K562 (cell line): ENCODE measurements around the gene SMIM30. TPM values are rescaled to one million over a fixed set of nuclear protein-coding genes. Genes with fewer than 3 reads are reported as not detected.

ENCODE experiments used
- ARID2 ChIP-seq: fragments of 450-650 bp; IDR thresholded peaks from 2 replicates; pipeline ENCODE4 v1.6.1; 2017; ENCODE audit warnings: antibody characterized with exemption, mild to moderate bottlenecking
- ARID3A ChIP-seq: IDR thresholded peaks from 2 replicates; pipeline ENCODE4 v1.6.1; 2012; ENCODE audit warnings: low read depth, low read length, improper control_type of control experiment, borderline replicate concordance
- ATF7 ChIP-seq: fragments of 450-650 bp; IDR thresholded peaks from 2 replicates; pipeline ENCODE4 v1.7.1; 2014; ENCODE audit warnings: mild to moderate bottlenecking, moderate library complexity
- BHLHE40 ChIP-seq: IDR thresholded peaks from 2 replicates; pipeline ENCODE4 v1.6.1; 2011; ENCODE audit warnings: low read length, improper control_type of control experiment
- CC2D1A ChIP-seq: fragments of 450-650 bp; IDR thresholded peaks from 2 replicates; pipeline ENCODE4 v1.6.1; 2017; ENCODE audit warnings: mild to moderate bottlenecking
- DPF2 ChIP-seq: fragments of 450-650 bp; IDR thresholded peaks from 2 replicates; pipeline ENCODE4 v1.6.1; 2016
- EWSR1 ChIP-seq: fragments of 450-650 bp; IDR thresholded peaks from 2 replicates; pipeline ENCODE4 v1.6.1; 2018; ENCODE audit warnings: borderline replicate concordance, mild to moderate bottlenecking, low read depth, moderate library complexity; ENCODE audit not compliant: partially characterized antibody
- HNRNPK ChIP-seq: fragments of 200-400 bp; formaldehyde crosslinking; IDR thresholded peaks from one replicate; pipeline ENCODE4 v1.6.1; 2018; ENCODE audit warnings: mild to moderate bottlenecking, low read depth, low read length; ENCODE audit not compliant: poor library complexity, severe bottlenecking
- MNT ChIP-seq, 2 experiments: fragments of 450-650 bp; conservative IDR thresholded peaks; 2 replicates each; pipeline ENCODE4 v1.6.1; 2017; ENCODE audit warnings: mild to moderate bottlenecking in 2 of 2, moderate library complexity in 2 of 2
- PCBP1 ChIP-seq: fragments of 200-400 bp; formaldehyde crosslinking; IDR thresholded peaks from 2 replicates; pipeline ENCODE4 v1.6.1; 2018; ENCODE audit warnings: mild to moderate bottlenecking, low read depth, low read length; ENCODE audit not compliant: poor library complexity, severe bottlenecking
- SMAD4 ChIP-seq: fragments of 250-450 bp; sonication (Bioruptor Pico); conservative IDR thresholded peaks from 2 replicates; pipeline ENCODE4 v1.8.0; 2021; ENCODE audit warnings: inconsistent platforms, mild to moderate bottlenecking, moderate library complexity
- TEAD1 ChIP-seq, 2 experiments: fragments of 450-650 bp in 1 of 2; sonication (generic) in 1 of 2; formaldehyde crosslinking; IDR thresholded peaks; 2 replicates each; pipeline versions ENCODE4 v1.4.0 to v1.8.0; 2020 to 2022; ENCODE audit warnings: mild to moderate bottlenecking in 2 of 2, missing genetic modification reagents in 1 of 2
- ZNF121 ChIP-seq: sonication (generic); formaldehyde crosslinking; conservative IDR thresholded peaks from 2 replicates; pipeline ENCODE4 v1.8.0; 2022; ENCODE audit warnings: missing genetic modification reagents
- polyA plus RNA-seq, 8 experiments: library from polyadenylated mRNA; depleted of rRNA in 4 of 8; stranded (reverse) in 5 of 8; unstranded in 3 of 8; fragments of >200 nt; fragmentation: Nextera tagmentation in 2 of 8; fragmentation: Illumina TruSeq in 1 of 8; extraction: Ambion mirVana in 2 of 8; extraction: Trizol in 1 of 8; gene quantifications; 2 replicates each; pipeline versions ENCODE4 v1.2.1 to v1.2.3, GENCODE V29; 2011 to 2014; ENCODE audit warnings: inconsistent platforms in 1 of 8, missing spikeins in 1 of 8
- total RNA-seq, 7 experiments: library from RNA; depleted of rRNA in 6 of 7; stranded (reverse); fragments of >200 nt in 6 of 7; fragmentation: Illumina TruSeq in 2 of 7; extraction: Trizol in 2 of 7; gene quantifications; 2 replicates each; pipeline versions ENCODE4 v1.2.1 to v1.2.3, GENCODE V29; 2011 to 2021; ENCODE audit warnings: low replicate concordance in 1 of 7
- TF ChIP-seq, protein P1 (sequence below): IDR thresholded peaks from 3 replicates; pipeline ENCODE4 v1.6.1; 2011; ENCODE audit warnings: borderline replicate concordance, mild to moderate bottlenecking, moderate library complexity; ENCODE audit not compliant: insufficient read length; ENCODE audit errors: extremely low read depth
- TF ChIP-seq, protein P2 (sequence below): fragments of 450-650 bp; formaldehyde crosslinking; IDR thresholded peaks from 2 replicates; pipeline ENCODE4 v1.4.0; 2020; ENCODE audit warnings: mild to moderate bottlenecking, moderate library complexity
- TF ChIP-seq, protein P3 (sequence below): fragments of 450-650 bp; IDR thresholded peaks from 2 replicates; pipeline ENCODE4 v1.7.0; 2016; ENCODE audit warnings: borderline replicate concordance

The SMIM30 gene
- total and polyA plus RNA-seq, 9 of the 15 experiments (the other 6 are each of a cell fraction or from before 2014, with no cell fraction given), result 161 to 891 (median 316) TPM

DNA sequence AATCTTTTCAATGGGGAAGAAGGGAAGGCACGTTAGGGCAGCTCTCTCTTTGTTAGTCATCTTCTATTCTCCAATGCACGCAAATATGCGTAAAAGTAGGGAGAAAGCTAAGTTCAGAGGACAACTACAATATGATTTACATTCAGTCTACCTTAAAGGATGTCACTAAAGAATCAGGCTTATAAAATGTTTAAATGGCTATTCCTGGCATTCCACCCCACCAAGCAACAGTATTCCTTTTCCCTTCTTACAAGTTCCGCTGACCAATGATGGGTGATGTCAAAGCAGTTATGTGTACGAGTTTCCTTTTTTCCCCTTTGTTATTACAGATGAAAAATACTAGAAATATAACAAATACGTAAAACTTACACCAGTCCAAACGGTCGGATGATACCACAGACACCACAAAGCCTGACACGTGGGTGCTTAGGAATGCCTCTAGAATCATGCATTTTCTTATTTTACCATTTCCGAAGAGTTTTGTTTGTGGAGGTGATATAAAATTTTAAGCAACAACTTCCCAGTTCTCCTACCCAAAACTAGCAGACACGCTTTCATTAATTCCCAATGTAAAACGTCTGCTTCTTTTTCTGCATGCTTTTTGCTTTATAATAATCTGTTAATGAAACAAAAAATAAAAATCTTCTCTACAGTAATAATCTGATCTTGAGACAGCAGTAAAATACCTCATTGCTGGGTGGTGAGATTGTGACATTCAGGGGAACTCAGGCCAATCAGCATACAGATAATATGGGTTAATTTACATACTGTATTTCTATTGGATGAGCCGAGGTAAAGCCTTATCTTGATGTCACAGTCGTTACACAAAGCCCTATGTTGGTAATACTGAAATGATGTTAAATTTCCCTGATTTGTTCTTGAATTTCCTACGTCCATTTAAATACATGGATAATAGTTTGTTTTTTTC is 31.0 kb downstream of the SMIM30 start (continued):
- TF ChIP-seq, protein P1, sequence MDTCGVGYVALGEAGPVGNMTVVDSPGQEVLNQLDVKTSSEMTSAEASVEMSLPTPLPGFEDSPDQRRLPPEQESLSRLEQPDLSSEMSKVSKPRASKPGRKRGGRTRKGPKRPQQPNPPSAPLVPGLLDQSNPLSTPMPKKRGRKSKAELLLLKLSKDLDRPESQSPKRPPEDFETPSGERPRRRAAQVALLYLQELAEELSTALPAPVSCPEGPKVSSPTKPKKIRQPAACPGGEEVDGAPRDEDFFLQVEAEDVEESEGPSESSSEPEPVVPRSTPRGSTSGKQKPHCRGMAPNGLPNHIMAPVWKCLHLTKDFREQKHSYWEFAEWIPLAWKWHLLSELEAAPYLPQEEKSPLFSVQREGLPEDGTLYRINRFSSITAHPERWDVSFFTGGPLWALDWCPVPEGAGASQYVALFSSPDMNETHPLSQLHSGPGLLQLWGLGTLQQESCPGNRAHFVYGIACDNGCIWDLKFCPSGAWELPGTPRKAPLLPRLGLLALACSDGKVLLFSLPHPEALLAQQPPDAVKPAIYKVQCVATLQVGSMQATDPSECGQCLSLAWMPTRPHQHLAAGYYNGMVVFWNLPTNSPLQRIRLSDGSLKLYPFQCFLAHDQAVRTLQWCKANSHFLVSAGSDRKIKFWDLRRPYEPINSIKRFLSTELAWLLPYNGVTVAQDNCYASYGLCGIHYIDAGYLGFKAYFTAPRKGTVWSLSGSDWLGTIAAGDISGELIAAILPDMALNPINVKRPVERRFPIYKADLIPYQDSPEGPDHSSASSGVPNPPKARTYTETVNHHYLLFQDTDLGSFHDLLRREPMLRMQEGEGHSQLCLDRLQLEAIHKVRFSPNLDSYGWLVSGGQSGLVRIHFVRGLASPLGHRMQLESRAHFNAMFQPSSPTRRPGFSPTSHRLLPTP, result no peak
- no peak for TF ChIP-seq HNRNPK
- TF ChIP-seq ZNF121 (CRISPR knock-in tag), result no peak
- TF ChIP-seq DPF2, result peak; percentile 63; the same call in 1 of the 2 replicates
- TF ChIP-seq SMAD4 (CRISPR knock-in tag), result 0 out of 2 replicates have a peak, but pooled peaks have one; percentile 43
- no peak for TF ChIP-seq BHLHE40
- peak in 1 of 2 experiments; percentile 9; a peak in 1 of 4 replicates for TF ChIP-seq MNT (conservative IDR thresholded peaks at IDR 0.05)
- TF ChIP-seq, protein P2, sequence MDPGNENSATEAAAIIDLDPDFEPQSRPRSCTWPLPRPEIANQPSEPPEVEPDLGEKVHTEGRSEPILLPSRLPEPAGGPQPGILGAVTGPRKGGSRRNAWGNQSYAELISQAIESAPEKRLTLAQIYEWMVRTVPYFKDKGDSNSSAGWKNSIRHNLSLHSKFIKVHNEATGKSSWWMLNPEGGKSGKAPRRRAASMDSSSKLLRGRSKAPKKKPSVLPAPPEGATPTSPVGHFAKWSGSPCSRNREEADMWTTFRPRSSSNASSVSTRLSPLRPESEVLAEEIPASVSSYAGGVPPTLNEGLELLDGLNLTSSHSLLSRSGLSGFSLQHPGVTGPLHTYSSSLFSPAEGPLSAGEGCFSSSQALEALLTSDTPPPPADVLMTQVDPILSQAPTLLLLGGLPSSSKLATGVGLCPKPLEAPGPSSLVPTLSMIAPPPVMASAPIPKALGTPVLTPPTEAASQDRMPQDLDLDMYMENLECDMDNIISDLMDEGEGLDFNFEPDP, result 0 out of 2 replicates have a peak, but pooled peaks have one; percentile 27
- peak; percentile 74; the same call in 1 of the 2 replicates for TF ChIP-seq CC2D1A
- TF ChIP-seq ARID2, result no peak
- TF ChIP-seq TEAD1 (CRISPR knock-in tag; IDR thresholded peaks at IDR 0.05), result 0 out of 4 replicates have a peak, but pooled peaks of 1 of the 2 experiments have one; percentile 26
- TF ChIP-seq EWSR1, result no peak
- TF ChIP-seq ARID3A, result peak; percentile 84; the same call in 1 of the 2 replicates
- TF ChIP-seq ATF7, result peak; percentile 56
- no peak for TF ChIP-seq PCBP1
- TF ChIP-seq, protein P3, sequence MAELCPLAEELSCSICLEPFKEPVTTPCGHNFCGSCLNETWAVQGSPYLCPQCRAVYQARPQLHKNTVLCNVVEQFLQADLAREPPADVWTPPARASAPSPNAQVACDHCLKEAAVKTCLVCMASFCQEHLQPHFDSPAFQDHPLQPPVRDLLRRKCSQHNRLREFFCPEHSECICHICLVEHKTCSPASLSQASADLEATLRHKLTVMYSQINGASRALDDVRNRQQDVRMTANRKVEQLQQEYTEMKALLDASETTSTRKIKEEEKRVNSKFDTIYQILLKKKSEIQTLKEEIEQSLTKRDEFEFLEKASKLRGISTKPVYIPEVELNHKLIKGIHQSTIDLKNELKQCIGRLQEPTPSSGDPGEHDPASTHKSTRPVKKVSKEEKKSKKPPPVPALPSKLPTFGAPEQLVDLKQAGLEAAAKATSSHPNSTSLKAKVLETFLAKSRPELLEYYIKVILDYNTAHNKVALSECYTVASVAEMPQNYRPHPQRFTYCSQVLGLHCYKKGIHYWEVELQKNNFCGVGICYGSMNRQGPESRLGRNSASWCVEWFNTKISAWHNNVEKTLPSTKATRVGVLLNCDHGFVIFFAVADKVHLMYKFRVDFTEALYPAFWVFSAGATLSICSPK, result no peak
